Memory B cell (primary cell): ENCODE data around the gene PVR.

Source experiments
- ATAC-seq: fragments of 150-1000 bp; cut with Tn5 transposase; 2 replicates; pipeline ENCODE4 v1.10.0; 2021; ENCODE audit warnings: low read depth, mild to moderate bottlenecking, moderate library complexity
- DNase-seq, 2 donors: peaks; one replicate each; pipeline ENCODE4 v3.0.0; 2022; ENCODE audit warnings: low spot score in 2 of 2
- H3K27ac Mint-ChIP-seq: one replicate; pipeline ENCODE4 v1.8.0; 2022; ENCODE audit warnings: mild to moderate bottlenecking, moderate library complexity, mixed read lengths
- H3K27me3 Mint-ChIP-seq: one replicate; pipeline ENCODE4 v1.8.0; 2022; ENCODE audit warnings: mixed read lengths
- H3K36me3 Mint-ChIP-seq: one replicate; pipeline ENCODE4 v1.8.0; 2022; ENCODE audit warnings: mild to moderate bottlenecking, mixed read lengths
- H3K4me1 Mint-ChIP-seq: one replicate; pipeline ENCODE4 v1.8.0; 2022; ENCODE audit warnings: mixed read lengths
- H3K4me3 Mint-ChIP-seq: one replicate; pipeline ENCODE4 v1.8.0; 2022; ENCODE audit warnings: mild to moderate bottlenecking, moderate library complexity, mixed read lengths
- H3K9me3 Mint-ChIP-seq: one replicate; pipeline ENCODE4 v1.8.0; 2022; ENCODE audit warnings: mixed read lengths

Gene PVR

DNA sequence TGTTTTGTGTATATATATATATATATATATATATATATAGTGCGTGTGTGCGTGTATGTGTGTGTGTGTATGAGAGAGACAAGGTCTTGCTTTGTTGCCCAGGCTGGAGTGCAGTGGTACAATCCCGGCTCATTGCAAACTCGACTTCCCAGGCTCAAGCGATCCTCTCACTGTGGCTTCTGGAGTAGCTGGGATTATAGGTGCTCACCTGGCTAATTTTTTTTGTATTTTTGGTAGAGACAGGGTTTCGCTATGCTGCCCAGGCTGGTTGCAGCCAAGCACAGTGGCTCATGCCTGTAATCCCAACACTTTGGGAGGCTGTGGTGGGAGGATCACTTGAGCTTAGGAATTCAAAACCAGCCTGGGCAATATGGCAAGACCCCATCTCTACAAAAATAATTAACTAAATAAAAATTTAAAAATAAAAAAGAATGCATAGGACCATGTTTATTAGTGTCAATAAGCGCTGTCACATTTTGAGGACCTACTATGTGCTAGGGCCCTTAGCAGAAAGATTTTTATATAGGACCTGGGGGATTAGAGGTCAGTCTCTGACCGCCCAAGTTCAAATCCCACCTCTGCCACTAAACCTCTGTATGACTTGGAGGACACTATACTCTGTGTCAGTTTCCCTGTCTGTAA lies 1.8 kb downstream of the PVR start:
- Mint-ChIP-seq H3K27ac (no peak overlapping the region), H3K36me3 (no peaks in the 10 kb centered on the region), H3K27me3 (peaks cover 12% of the 10 kb centered on the region), H3K9me3 (no peaks in the 10 kb centered on the region), H3K4me1 (no peaks in the 10 kb centered on the region), H3K4me3 (no peak overlapping the region)
- DNase-seq (no peak), ATAC-seq (no peak)

DNA sequence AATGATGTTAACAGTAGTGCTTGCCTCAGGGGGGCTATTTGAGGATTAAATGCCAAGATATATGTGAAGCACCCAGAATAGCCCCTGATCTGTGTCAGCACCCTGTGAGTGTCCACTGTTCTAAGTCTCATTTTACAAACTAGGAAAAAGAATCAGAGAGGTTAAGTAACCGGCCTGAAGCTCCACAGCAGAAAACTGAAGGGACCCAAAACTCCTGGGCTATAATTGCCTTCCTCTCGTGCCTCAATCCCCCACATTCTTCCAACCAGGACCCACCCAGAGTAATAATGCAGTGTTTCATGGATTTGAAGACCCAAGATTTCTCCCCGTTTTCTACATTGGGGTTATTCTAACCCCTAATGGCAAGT lies 2.3 kb downstream of the PVR start:
- no peak overlapping the region for H3K4me3 Mint-ChIP-seq
- H3K4me1 Mint-ChIP-seq: no peaks in the 10 kb centered on the region
- no peak overlapping the region for H3K27ac Mint-ChIP-seq
- ATAC-seq: no peak
- no peaks in the 10 kb centered on the region for H3K36me3 Mint-ChIP-seq
- peaks cover 11% of the 10 kb centered on the region for H3K27me3 Mint-ChIP-seq
- no peaks in the 10 kb centered on the region for H3K9me3 Mint-ChIP-seq
- DNase-seq: no peak

DNA sequence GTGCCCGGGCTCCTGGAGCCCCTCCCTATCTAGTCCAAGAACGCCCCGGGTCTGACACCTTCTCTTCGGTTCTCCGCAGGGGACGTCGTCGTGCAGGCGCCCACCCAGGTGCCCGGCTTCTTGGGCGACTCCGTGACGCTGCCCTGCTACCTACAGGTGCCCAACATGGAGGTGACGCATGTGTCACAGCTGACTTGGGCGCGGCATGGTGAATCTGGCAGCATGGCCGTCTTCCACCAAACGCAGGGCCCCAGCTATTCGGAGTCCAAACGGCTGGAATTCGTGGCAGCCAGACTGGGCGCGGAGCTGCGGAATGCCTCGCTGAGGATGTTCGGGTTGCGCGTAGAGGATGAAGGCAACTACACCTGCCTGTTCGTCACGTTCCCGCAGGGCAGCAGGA lies 3.4 kb downstream of the PVR start:
- Mint-ChIP-seq H3K4me1 (no peaks in the 10 kb centered on the region), H3K9me3 (no peaks in the 10 kb centered on the region), H3K27ac (no peak overlapping the region), H3K36me3 (no peaks in the 10 kb centered on the region), H3K4me3 (no peak overlapping the region), H3K27me3 (peaks cover 16% of the 10 kb centered on the region)
- ATAC-seq (no peak), DNase-seq (no peak)

DNA sequence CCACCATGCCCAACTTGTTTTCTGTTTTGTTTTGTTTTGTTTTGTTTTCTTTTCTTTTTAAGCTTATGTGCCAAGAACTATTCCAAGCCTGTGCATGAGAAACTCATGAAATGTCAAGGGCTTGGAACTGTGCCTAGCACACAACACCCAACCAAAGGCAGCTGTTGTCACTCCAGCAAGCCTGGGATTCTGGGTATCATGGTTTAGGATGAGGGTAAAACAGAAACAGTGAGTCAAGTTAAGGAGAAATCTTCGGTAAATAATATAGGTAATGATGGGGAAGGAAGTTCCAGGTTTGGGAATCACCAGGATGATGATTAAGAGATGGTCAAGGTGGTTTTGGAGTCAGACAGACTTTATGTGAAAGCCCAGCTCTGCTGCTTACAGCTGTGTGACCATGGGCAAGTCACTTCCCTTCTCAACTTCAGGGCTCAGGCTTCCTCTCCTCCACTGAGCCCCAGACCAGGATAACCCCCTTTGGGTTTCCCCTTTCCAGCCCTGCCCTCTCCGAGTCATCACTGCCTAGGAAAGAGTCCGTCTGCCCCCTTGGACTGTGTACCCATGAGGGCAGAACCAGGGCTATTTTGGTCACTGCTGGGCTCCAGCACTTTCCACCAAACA lies 5.0 kb downstream of the PVR start:
- Mint-ChIP-seq H3K4me1 (peaks cover 2% of the 10 kb centered on the region), H3K4me3 (no peak overlapping the region), H3K27me3 (peaks cover 19% of the 10 kb centered on the region), H3K36me3 (no peaks in the 10 kb centered on the region), H3K27ac (no peak overlapping the region), H3K9me3 (no peaks in the 10 kb centered on the region)
- DNase-seq (no peak), ATAC-seq (no peak)

DNA sequence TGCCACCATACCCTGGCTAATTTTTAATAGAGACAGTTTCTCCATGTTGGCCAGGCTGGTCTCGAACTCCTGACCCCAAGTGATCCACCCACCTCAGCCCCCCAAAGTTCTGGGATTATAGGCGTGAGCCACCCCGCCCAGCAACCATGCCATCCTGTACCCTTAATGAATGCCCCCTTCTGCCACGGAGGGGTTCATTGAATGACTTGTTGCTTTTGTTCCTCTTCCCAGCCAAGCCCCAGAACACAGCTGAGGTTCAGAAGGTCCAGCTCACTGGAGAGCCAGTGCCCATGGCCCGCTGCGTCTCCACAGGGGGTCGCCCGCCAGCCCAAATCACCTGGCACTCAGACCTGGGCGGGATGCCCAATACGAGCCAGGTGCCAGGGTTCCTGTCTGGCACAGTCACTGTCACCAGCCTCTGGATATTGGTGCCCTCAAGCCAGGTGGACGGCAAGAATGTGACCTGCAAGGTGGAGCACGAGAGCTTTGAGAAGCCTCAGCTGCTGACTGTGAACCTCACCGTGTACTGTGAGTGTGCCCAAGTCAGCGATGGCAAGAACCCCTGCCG lies 6.0 kb downstream of the PVR start:
- H3K27ac Mint-ChIP-seq: no peak overlapping the region

DNA sequence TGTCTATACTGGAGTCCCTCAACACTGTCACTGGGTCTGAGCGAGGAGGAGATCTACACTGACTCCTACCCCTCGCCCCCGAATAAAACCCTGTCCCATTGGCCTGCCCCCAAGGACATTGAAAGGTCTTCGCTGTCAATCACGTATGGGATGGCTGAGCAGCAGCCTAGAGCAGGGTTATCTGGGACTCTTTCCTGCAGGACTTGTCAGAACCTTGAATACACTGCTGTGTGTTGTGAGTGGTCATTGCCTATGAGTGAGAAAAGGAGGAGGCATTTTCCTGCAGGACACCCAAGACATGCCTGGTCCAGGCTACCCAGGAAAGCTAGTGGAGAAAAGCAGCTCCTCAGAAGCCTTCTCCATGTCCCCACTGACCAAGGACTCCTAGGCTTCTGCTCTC lies 9.6 kb downstream of the PVR start:
- ATAC-seq: no peak
- H3K9me3 Mint-ChIP-seq: no peaks in the 10 kb centered on the region
- DNase-seq: no peak
- peak overlapping the region; percentile 61 for H3K27ac Mint-ChIP-seq
- no peaks in the 10 kb centered on the region for H3K36me3 Mint-ChIP-seq
- peaks cover 13% of the 10 kb centered on the region for H3K27me3 Mint-ChIP-seq
- peaks cover 10% of the 10 kb centered on the region for H3K4me1 Mint-ChIP-seq
- H3K4me3 Mint-ChIP-seq: no peak overlapping the region

More for the DNA sequence above, 6.0 kb downstream of the PVR start:
- Mint-ChIP-seq H3K36me3 (no peaks in the 10 kb centered on the region), H3K4me3 (no peak overlapping the region), H3K27me3 (peaks cover 19% of the 10 kb centered on the region), H3K9me3 (no peaks in the 10 kb centered on the region), H3K4me1 (peaks cover 3% of the 10 kb centered on the region)
- DNase-seq (no peak), ATAC-seq (no peak)

DNA sequence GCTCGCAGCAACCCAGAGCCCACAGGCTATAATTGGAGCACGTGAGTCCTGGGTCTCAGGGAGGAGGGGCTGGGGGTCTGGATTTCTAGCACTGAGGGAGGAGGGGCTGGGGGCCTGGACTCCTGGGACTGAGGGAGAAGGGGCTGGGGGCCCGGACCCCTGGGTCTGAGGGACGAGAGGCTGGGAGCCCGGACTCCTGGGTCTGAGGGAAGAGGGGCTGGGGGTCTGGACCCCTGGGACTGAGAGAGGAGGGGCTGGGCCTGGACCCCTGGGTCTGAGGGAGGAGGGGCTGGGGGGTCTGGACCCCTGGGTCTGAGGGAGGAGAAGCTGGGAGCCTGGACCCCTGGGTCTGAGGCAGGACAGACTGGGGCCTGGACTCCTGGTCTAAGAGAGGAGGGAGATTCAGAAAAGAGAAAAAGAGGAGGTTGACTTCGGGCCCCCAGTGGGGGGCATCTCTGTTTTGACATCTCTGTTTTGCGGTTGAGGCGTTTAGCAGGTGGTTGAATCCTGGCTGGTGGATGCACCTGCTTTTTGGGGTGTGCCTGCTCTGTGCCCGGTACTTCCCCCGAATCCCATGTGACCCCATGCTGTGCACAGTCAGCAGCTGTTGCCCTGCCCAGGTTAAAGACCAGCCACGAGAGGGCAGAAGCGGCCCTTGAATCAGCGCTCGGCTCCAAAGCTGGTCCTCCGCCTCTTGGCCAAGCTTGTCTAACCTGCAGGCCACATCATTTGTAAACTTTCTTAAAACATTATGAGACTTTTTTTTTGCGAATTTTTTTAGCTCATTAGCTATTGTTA lies 10.5 kb downstream of the PVR start:
- Mint-ChIP-seq H3K36me3 (no peaks in the 10 kb centered on the region), H3K4me3 (no peak overlapping the region), H3K27me3 (peaks cover 13% of the 10 kb centered on the region), H3K9me3 (no peaks in the 10 kb centered on the region), H3K4me1 (peaks cover 10% of the 10 kb centered on the region), H3K27ac (peak overlapping the region; percentile 45)
- ATAC-seq (peak; percentile 99), DNase-seq (peak; percentile 77 to 85)

DNA sequence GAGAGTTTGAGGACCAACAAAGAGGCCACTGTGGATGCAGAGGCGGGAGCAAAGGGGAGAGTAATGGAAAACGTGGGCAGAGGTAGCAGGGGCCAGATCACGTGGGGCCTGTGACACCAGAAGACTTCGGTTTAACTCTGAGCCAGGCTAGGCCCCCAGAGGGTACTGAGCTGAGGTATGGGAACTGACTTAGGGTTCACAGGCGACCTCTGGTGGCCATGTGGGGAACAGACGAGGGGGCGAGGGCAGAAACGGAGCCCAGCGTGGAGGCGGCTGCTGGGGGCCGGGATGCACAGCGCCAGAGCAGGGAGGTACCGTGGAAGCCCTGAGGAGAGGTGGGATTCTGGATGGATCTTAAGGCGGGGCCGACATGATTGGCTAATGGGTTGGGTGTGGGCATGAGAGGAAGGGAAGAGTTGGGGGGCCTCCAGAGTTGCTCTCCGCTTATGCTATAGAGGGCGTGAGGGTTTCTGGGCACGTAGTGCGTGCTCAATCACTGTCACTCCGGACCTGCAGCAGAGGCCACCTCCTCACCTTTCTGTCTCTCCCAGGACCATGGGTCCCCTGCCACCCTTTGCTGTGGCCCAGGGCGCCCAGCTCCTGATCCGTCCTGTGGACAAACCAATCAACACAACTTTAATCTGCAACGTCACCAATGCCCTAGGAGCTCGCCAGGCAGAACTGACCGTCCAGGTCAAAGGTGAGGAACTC lies 13.7 kb downstream of the PVR start:
- Mint-ChIP-seq H3K27me3 (peaks cover 6% of the 10 kb centered on the region), H3K27ac (no peak overlapping the region), H3K4me1 (peaks cover 10% of the 10 kb centered on the region), H3K9me3 (no peaks in the 10 kb centered on the region), H3K4me3 (no peak overlapping the region), H3K36me3 (no peaks in the 10 kb centered on the region)
- ATAC-seq (peak; percentile 33), DNase-seq (peak; percentile 61 to 72)

DNA sequence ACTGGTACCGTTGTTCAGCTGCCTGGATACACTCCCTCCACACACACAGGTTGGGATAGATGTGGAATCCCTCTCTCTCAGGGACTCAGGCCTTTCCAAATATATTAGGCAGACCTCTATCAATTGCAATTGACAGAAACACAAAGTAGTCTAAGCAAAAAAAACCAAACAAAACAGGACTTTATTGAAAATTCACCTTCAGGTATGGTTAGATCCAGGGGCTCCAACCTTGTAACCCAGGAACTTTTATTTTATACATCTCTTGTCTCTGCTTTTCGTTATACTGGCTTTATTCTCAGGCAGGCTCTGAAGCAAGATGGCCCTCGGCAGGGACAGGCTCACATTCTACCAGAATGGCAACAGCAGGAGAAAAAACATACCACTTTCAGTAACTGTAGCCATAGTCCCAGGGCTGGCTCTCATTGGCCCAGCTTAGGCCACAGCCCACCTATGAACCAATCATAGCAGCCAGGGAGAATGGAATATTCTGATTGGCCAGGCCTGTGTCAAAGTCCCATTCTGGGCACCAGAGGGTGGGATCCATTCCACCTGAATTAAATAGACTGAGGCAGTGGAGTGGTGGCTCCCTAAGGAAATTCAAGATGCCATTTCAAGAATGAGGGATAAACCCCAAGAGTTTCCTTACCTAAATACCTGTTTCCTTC lies 14.5 kb downstream of the PVR start:
- no peak overlapping the region for H3K27ac Mint-ChIP-seq
- no peaks in the 10 kb centered on the region for H3K9me3 Mint-ChIP-seq
- DNase-seq (no peak), ATAC-seq (no peak)
- peaks cover 6% of the 10 kb centered on the region for H3K27me3 Mint-ChIP-seq
- H3K4me3 Mint-ChIP-seq: no peak overlapping the region
- peaks cover 8% of the 10 kb centered on the region for H3K4me1 Mint-ChIP-seq
- no peaks in the 10 kb centered on the region for H3K36me3 Mint-ChIP-seq

DNA sequence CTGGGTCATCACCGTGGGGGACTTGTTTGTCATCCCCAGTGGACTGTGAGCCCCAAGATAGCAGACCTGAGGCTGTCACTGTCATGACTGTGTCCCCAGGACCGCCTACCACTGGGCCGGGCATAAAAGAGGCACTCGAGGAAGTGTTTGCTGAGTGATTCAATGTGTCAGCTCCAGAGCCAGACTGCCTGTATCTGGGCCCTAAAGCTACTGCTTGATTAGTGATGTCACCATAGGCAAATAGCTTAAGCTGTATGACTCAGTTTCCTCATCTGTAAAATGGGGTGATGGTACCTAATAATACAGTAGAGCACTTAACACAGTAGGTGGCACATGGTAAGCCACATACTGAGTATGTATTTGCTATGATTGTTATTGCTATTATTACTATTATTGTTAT lies 16.4 kb downstream of the PVR start:
- Mint-ChIP-seq H3K27ac (no peak overlapping the region), H3K4me1 (peaks cover 6% of the 10 kb centered on the region), H3K27me3 (peaks cover 6% of the 10 kb centered on the region), H3K4me3 (no peak overlapping the region), H3K9me3 (no peaks in the 10 kb centered on the region), H3K36me3 (no peaks in the 10 kb centered on the region)
- DNase-seq (no peak), ATAC-seq (no peak)

DNA sequence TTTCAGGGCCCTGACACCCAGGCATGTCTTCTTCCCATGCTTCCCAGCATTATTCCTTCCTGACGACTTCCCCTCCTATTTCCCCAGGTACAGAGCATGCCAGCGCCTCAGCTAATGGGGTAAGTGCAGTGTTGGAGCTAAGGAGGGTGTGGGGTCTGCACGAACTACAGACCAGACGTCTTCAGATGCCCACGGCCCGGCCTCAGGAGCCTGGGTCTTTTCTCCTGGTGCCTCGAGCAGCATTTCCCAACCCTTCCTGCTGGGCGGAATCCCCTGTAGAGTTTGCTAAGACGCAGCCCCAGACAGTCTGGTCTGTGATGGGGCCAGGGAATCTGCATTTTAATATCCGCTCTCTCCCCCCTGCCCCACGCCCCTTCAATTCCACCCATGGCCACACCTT lies 17.5 kb downstream of the PVR start:
- no peaks in the 10 kb centered on the region for H3K9me3 Mint-ChIP-seq
- H3K4me3 Mint-ChIP-seq: no peak overlapping the region
- no peak for DNase-seq
- no peak for ATAC-seq
- H3K36me3 Mint-ChIP-seq: no peaks in the 10 kb centered on the region
- peaks cover 6% of the 10 kb centered on the region for H3K27me3 Mint-ChIP-seq
- H3K4me1 Mint-ChIP-seq: peaks cover 6% of the 10 kb centered on the region
- no peak overlapping the region for H3K27ac Mint-ChIP-seq

DNA sequence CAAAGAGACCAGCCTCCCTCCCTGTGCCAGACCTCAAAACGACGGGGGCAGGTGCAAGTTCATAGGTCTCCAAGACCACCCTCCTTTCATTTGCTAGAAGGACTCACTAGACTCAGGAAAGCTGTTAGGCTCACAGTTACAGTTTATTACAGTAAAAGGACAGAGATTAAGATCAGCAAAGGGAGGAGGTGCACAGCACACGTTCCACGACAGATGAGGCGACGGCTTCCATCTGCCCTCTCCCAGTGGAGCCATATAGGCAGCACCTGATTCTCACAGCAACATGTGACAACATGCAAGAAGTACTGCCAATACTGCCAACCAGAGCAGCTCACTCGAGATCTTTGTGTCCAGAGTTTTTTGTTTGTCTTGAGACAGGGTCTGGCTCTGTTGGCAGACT lies 18.2 kb downstream of the PVR start:
- Mint-ChIP-seq H3K27me3 (peaks cover 4% of the 10 kb centered on the region), H3K4me3 (no peak overlapping the region), H3K4me1 (peaks cover 5% of the 10 kb centered on the region), H3K36me3 (no peaks in the 10 kb centered on the region), H3K27ac (no peak overlapping the region), H3K9me3 (no peaks in the 10 kb centered on the region)
- ATAC-seq (no peak), DNase-seq (no peak)

DNA sequence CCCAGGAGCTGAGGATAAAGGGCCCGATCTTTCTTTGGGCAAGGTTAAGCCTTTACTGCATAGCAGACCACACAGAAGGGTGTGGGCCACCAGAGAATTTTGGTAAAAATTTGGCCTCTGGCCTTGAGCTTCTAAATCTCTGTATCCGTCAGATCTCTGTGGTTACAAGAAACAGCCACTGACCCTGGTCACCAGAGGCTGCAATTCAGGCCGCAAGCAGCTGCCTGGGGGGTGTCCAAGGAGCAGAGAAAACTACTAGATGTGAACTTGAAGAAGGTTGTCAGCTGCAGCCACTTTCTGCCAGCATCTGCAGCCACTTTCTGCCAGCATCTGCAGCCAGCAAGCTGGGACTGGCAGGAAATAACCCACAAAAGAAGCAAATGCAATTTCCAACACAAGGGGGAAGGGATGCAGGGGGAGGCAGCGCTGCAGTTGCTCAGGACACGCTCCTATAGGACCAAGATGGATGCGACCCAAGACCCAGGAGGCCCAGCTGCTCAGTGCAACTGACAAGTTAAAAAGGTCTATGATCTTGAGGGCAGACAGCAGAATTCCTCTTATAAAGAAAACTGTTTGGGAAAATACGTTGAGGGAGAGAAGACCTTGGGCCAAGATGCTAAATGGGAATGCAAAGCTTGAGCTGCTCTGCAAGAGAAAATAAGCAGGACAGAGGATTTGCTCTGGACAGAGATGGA lies 19.1 kb downstream of the PVR start:
- ATAC-seq (no peak), DNase-seq (no peak)
- Mint-ChIP-seq H3K9me3 (no peaks in the 10 kb centered on the region), H3K27ac (no peak overlapping the region), H3K36me3 (no peaks in the 10 kb centered on the region), H3K4me1 (no peaks in the 10 kb centered on the region), H3K27me3 (peaks cover 4% of the 10 kb centered on the region), H3K4me3 (no peak overlapping the region)
